ENCODE data around the gene COL18A1.

COL18A1 gene

GRCh38 chr21:45468051-45468970 is 63.3 kb downstream of the COL18A1 start:
- DNase-seq (ENCODE audit: low read depth in 2 of 2), result no peak

- no peak for DNase-seq (ENCODE audit: low read depth in 2 of 2)
Observed at GRCh38 chr21:45468971-45469272, 64.0 kb downstream of the COL18A1 start.

- no peak for DNase-seq (ENCODE audit: low read depth in 2 of 2)
Observed at GRCh38 chr21:45469273-45470086, 64.5 kb downstream of the COL18A1 start.

- no peak for DNase-seq (ENCODE audit: low read depth in 2 of 2)
Observed at GRCh38 chr21:45470087-45470515, 65.1 kb downstream of the COL18A1 start.

GRCh38 chr21:45470773-45471524 is 66.0 kb downstream of the COL18A1 start:
- DNase-seq (ENCODE audit: low read depth in 2 of 2), result no peak

- DNase-seq (ENCODE audit: low read depth in 2 of 2), result no peak
Observed at GRCh38 chr21:45471525-45472221, 66.7 kb downstream of the COL18A1 start.

- DNase-seq (ENCODE audit: low read depth in 2 of 2), result no peak
Observed at GRCh38 chr21:45472445-45473365, 67.7 kb downstream of the COL18A1 start.

GRCh38 chr21:45473496-45474322 is 68.7 kb downstream of the COL18A1 start:
- no peak for DNase-seq (ENCODE audit: low read depth in 2 of 2)

GRCh38 chr21:45474323-45474950 is 69.5 kb downstream of the COL18A1 start:
- no peak for DNase-seq (ENCODE audit: low read depth in 2 of 2)

- no peak for DNase-seq (ENCODE audit: low read depth in 2 of 2)
Observed at GRCh38 chr21:45475004-45475685, 70.2 kb downstream of the COL18A1 start.

- no peak for DNase-seq (ENCODE audit: low read depth in 2 of 2)
Observed at GRCh38 chr21:45475797-45476570, 71.0 kb downstream of the COL18A1 start.

GRCh38 chr21:45476582-45476981 is 71.6 kb downstream of the COL18A1 start:
- DNase-seq (ENCODE audit: low read depth in 2 of 2), result no peak

- no peak for DNase-seq (ENCODE audit: low read depth in 2 of 2)
Observed at GRCh38 chr21:45477176-45478114, 72.5 kb downstream of the COL18A1 start.

GRCh38 chr21:45478115-45478801 is 73.3 kb downstream of the COL18A1 start:
- DNase-seq (ENCODE audit: low read depth in 2 of 2), result peak; percentile 55 to 68

- no peak for DNase-seq (ENCODE audit: low read depth in 2 of 2)
Observed at GRCh38 chr21:45478816-45479669, 74.1 kb downstream of the COL18A1 start.

All from stimulated activated CD8-positive, alpha-beta memory T cell treated with anti-CD3 and anti-CD28 coated beads, Interleukin-7, amount 100 ng/mL, for 1 hour (primary cell).